ENCODE results near the gene ARL16. TPM values are rescaled to one million over a fixed set of nuclear protein-coding genes. Genes with fewer than 3 reads are reported as not detected.

The ARL16 gene
- total RNA-seq, 1 donor from 2014 or later, result 53.7 TPM

DNA sequence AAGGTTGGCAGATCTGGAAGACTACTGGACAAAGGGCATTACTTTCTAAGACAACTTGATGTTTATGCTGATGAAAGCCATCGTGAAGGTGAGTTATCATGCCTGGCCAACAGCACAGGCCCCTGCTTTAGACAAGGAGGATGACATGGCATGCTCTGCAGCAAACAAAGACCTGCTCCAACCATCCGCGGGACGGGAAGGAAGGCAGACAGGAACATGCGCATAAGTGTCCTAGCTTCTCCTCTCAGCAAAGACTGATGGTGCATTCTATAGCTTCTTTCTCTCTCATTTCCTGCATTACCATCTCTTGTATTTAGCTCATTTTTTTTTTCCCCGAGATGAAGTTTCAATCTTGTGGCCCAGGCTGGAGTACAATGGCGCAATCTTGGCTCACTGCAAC is 52.1 kb downstream of the ARL16 start:
- TF ChIP-seq, protein P1, sequence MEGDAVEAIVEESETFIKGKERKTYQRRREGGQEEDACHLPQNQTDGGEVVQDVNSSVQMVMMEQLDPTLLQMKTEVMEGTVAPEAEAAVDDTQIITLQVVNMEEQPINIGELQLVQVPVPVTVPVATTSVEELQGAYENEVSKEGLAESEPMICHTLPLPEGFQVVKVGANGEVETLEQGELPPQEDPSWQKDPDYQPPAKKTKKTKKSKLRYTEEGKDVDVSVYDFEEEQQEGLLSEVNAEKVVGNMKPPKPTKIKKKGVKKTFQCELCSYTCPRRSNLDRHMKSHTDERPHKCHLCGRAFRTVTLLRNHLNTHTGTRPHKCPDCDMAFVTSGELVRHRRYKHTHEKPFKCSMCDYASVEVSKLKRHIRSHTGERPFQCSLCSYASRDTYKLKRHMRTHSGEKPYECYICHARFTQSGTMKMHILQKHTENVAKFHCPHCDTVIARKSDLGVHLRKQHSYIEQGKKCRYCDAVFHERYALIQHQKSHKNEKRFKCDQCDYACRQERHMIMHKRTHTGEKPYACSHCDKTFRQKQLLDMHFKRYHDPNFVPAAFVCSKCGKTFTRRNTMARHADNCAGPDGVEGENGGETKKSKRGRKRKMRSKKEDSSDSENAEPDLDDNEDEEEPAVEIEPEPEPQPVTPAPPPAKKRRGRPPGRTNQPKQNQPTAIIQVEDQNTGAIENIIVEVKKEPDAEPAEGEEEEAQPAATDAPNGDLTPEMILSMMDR (conservative IDR thresholded peaks at IDR 0.05), result no peak
- Mint-ChIP-seq H3K9me3 (no peaks in the 10 kb centered on the region), H3K4me1 (peaks cover 11% of the 10 kb centered on the region), H3K27me3 (ENCODE audit: low read depth) (no peaks in the 10 kb centered on the region), H3K27ac (ENCODE audit: unreplicated experiment) (no peak overlapping the region), H3K36me3 (ENCODE audit: low read depth) (peaks cover 9% of the 10 kb centered on the region), H3K4me3 (peak overlapping the region; percentile 16)
- no peak for DNase-seq (ENCODE audit: low read depth, low spot score)

Small RNA genes lying within 50 kb of the gene (microRNA-seq; reads per million reads assigned to microRNA genes)
- 6.5 reads per million, percentile 5 among the genes with 10 or more reads in this experiment for gene MIR6786

Other genes with a start within 250 kb of the ARL16 start
- gene ACTG1, start 171.0 kb downstream of the ARL16 start, total RNA-seq, result 4,235 and 4,315 TPM in 2 replicates
- 0.43 and 0.56 TPM in 2 replicates for gene FSCN2, start 155.4 kb downstream of the ARL16 start, total RNA-seq
- gene FAAP100, start 131.4 kb downstream of the ARL16 start, total RNA-seq, result 45.0 and 48.3 TPM in 2 replicates
- 89.8 and 97.7 TPM in 2 replicates for gene NPLOC4, start 46.7 kb downstream of the ARL16 start, total RNA-seq
- 1.5 and 1.6 TPM in 2 replicates for gene TSPAN10, start 46.6 kb downstream of the ARL16 start, total RNA-seq
- gene PDE6G, start 27.3 kb downstream of the ARL16 start, total RNA-seq, result 0.45 and 0.79 TPM in 2 replicates
- 25.5 and 28.2 TPM in 2 replicates for gene OXLD1, start 17.2 kb downstream of the ARL16 start, total RNA-seq
- gene CCDC137, start 17.1 kb downstream of the ARL16 start, total RNA-seq, result 37.0 and 38.3 TPM in 2 replicates
- gene HGS, start 214 bp upstream of the ARL16 start, total RNA-seq, result 103 and 108 TPM in 2 replicates
- 106 TPM in 2 replicates for gene MRPL12, start 19.6 kb upstream of the ARL16 start, total RNA-seq
- 27.1 and 28.8 TPM in 2 replicates for gene SLC25A10, start 28.5 kb upstream of the ARL16 start, total RNA-seq
- not detected in 2 replicates for gene GCGR, start 120.4 kb upstream of the ARL16 start, total RNA-seq
- gene MCRIP1, start 149.5 kb upstream of the ARL16 start, total RNA-seq, result 189 and 200 TPM in 2 replicates
- not detected in 2 replicates for gene PPP1R27, start 151.3 kb upstream of the ARL16 start, total RNA-seq
- 364 and 368 TPM in 2 replicates for gene P4HB, start 176.7 kb upstream of the ARL16 start, total RNA-seq
- gene ARHGDIA, start 187.5 kb upstream of the ARL16 start, total RNA-seq, result 405 and 429 TPM in 2 replicates
- gene ALYREF, start 207.8 kb upstream of the ARL16 start, total RNA-seq, result 216 and 217 TPM in 2 replicates
- gene ANAPC11, start 207.9 kb upstream of the ARL16 start, total RNA-seq, result 199 and 200 TPM in 2 replicates
- gene NPB, start 218.4 kb upstream of the ARL16 start, total RNA-seq, result 0.93 and 1.1 TPM in 2 replicates
- gene PCYT2, start 227.6 kb upstream of the ARL16 start, total RNA-seq, result 86.2 and 92.4 TPM in 2 replicates
- gene SIRT7, start 234.4 kb upstream of the ARL16 start, total RNA-seq, result 25.5 and 26.2 TPM in 2 replicates
- gene MAFG, start 243.9 kb upstream of the ARL16 start, total RNA-seq, result 24.1 and 24.2 TPM in 2 replicates

Measured in neural crest cell (in vitro differentiated cells).